ENCODE results near the gene KSR1. TPM values are rescaled to one million over a fixed set of nuclear protein-coding genes. Genes with fewer than 3 reads are reported as not detected.
A peak's percentile ranks its signal among the peaks of the same experiment; 100 is the strongest.

KSR1 gene
- total and polyA plus RNA-seq, 9 of the 15 experiments (the other 6 are each of a cell fraction or from before 2014, with no cell fraction given), result 1.4 to 51.7 (median 18.4) TPM

GRCh38 chr17:27547301-27547683, 91.0 kb downstream of the KSR1 start (continued):
- TF ChIP-seq GMEB1 (CRISPR knock-in tag; IDR thresholded peaks at IDR 0.05) (no peak), FOSL1 (tag; conservative IDR thresholded peaks at IDR 0.05) (0 out of 2 replicates have a peak, but pooled peaks have one; percentile 23), ZKSCAN3 (CRISPR knock-in tag; IDR thresholded peaks at IDR 0.05) (no peak), BRD9 (IDR thresholded peaks at IDR 0.05; ENCODE audit: low read depth, partially characterized antibody) (no peak), RBM17 (IDR thresholded peaks at IDR 0.05; ENCODE audit: borderline replicate concordance, low read depth, low read length) (no peak), ZNF408 (CRISPR knock-in tag; IDR thresholded peaks at IDR 0.05; ENCODE audit: low read depth) (no peak)
- TF ChIP-seq, protein P1, sequence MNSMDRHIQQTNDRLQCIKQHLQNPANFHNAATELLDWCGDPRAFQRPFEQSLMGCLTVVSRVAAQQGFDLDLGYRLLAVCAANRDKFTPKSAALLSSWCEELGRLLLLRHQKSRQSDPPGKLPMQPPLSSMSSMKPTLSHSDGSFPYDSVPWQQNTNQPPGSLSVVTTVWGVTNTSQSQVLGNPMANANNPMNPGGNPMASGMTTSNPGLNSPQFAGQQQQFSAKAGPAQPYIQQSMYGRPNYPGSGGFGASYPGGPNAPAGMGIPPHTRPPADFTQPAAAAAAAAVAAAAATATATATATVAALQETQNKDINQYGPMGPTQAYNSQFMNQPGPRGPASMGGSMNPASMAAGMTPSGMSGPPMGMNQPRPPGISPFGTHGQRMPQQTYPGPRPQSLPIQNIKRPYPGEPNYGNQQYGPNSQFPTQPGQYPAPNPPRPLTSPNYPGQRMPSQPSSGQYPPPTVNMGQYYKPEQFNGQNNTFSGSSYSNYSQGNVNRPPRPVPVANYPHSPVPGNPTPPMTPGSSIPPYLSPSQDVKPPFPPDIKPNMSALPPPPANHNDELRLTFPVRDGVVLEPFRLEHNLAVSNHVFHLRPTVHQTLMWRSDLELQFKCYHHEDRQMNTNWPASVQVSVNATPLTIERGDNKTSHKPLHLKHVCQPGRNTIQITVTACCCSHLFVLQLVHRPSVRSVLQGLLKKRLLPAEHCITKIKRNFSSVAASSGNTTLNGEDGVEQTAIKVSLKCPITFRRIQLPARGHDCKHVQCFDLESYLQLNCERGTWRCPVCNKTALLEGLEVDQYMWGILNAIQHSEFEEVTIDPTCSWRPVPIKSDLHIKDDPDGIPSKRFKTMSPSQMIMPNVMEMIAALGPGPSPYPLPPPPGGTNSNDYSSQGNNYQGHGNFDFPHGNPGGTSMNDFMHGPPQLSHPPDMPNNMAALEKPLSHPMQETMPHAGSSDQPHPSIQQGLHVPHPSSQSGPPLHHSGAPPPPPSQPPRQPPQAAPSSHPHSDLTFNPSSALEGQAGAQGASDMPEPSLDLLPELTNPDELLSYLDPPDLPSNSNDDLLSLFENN (IDR thresholded peaks at IDR 0.05; ENCODE audit: low read depth in 2 of 2, low read length in 2 of 2), result 0 out of 4 replicates have a peak, but pooled peaks of 1 of the 2 experiments have one; percentile 69
- TF ChIP-seq, protein P2, sequence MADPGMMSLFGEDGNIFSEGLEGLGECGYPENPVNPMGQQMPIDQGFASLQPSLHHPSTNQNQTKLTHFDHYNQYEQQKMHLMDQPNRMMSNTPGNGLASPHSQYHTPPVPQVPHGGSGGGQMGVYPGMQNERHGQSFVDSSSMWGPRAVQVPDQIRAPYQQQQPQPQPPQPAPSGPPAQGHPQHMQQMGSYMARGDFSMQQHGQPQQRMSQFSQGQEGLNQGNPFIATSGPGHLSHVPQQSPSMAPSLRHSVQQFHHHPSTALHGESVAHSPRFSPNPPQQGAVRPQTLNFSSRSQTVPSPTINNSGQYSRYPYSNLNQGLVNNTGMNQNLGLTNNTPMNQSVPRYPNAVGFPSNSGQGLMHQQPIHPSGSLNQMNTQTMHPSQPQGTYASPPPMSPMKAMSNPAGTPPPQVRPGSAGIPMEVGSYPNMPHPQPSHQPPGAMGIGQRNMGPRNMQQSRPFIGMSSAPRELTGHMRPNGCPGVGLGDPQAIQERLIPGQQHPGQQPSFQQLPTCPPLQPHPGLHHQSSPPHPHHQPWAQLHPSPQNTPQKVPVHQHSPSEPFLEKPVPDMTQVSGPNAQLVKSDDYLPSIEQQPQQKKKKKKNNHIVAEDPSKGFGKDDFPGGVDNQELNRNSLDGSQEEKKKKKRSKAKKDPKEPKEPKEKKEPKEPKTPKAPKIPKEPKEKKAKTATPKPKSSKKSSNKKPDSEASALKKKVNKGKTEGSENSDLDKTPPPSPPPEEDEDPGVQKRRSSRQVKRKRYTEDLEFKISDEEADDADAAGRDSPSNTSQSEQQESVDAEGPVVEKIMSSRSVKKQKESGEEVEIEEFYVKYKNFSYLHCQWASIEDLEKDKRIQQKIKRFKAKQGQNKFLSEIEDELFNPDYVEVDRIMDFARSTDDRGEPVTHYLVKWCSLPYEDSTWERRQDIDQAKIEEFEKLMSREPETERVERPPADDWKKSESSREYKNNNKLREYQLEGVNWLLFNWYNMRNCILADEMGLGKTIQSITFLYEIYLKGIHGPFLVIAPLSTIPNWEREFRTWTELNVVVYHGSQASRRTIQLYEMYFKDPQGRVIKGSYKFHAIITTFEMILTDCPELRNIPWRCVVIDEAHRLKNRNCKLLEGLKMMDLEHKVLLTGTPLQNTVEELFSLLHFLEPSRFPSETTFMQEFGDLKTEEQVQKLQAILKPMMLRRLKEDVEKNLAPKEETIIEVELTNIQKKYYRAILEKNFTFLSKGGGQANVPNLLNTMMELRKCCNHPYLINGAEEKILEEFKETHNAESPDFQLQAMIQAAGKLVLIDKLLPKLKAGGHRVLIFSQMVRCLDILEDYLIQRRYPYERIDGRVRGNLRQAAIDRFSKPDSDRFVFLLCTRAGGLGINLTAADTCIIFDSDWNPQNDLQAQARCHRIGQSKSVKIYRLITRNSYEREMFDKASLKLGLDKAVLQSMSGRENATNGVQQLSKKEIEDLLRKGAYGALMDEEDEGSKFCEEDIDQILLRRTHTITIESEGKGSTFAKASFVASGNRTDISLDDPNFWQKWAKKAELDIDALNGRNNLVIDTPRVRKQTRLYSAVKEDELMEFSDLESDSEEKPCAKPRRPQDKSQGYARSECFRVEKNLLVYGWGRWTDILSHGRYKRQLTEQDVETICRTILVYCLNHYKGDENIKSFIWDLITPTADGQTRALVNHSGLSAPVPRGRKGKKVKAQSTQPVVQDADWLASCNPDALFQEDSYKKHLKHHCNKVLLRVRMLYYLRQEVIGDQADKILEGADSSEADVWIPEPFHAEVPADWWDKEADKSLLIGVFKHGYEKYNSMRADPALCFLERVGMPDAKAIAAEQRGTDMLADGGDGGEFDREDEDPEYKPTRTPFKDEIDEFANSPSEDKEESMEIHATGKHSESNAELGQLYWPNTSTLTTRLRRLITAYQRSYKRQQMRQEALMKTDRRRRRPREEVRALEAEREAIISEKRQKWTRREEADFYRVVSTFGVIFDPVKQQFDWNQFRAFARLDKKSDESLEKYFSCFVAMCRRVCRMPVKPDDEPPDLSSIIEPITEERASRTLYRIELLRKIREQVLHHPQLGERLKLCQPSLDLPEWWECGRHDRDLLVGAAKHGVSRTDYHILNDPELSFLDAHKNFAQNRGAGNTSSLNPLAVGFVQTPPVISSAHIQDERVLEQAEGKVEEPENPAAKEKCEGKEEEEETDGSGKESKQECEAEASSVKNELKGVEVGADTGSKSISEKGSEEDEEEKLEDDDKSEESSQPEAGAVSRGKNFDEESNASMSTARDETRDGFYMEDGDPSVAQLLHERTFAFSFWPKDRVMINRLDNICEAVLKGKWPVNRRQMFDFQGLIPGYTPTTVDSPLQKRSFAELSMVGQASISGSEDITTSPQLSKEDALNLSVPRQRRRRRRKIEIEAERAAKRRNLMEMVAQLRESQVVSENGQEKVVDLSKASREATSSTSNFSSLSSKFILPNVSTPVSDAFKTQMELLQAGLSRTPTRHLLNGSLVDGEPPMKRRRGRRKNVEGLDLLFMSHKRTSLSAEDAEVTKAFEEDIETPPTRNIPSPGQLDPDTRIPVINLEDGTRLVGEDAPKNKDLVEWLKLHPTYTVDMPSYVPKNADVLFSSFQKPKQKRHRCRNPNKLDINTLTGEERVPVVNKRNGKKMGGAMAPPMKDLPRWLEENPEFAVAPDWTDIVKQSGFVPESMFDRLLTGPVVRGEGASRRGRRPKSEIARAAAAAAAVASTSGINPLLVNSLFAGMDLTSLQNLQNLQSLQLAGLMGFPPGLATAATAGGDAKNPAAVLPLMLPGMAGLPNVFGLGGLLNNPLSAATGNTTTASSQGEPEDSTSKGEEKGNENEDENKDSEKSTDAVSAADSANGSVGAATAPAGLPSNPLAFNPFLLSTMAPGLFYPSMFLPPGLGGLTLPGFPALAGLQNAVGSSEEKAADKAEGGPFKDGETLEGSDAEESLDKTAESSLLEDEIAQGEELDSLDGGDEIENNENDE (IDR thresholded peaks at IDR 0.05; ENCODE audit: low read depth, low read length), result no peak
